ENCODE measurements around the gene SLK.

SLK gene

DNA sequence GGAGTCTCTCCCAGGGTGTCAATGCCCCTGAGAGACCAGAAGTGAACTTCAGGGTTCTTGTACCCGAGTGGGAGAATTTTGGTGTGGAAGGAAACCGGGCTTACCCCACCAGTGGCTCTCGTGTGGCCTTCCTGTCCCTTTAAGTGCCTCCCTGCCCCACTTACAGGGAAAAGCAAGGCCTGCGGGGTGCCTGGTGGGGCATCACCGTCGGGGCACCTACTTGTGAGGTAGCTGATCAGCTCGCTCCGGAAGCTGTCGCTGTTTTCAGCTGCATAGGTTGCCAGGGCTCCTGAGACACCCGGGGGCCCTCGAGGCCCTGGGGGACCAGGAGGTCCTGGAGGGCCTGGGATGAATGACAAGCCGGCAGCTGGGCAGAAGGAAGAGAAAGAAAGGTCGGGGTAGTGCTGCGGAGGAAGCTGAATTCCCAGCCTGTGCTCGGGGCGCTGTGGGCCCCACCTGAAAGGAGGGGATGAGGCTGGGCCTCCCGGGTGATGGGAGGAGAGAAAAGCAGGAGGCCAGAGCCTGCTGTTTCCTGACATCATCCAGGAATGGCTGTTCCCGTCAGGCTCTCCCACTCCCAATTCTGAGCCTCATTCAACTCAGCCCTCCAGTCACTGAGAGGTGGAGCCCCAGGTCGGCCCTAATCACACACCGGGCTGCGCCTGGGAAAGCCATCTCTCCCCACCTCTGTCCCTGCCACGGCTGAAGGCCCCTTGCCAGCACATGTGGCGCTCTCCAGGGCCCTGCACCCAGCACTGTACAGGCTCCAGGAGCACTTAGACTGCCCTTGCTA is 67.7 kb downstream of the SLK start:
- no peak for DNase-seq

DNA sequence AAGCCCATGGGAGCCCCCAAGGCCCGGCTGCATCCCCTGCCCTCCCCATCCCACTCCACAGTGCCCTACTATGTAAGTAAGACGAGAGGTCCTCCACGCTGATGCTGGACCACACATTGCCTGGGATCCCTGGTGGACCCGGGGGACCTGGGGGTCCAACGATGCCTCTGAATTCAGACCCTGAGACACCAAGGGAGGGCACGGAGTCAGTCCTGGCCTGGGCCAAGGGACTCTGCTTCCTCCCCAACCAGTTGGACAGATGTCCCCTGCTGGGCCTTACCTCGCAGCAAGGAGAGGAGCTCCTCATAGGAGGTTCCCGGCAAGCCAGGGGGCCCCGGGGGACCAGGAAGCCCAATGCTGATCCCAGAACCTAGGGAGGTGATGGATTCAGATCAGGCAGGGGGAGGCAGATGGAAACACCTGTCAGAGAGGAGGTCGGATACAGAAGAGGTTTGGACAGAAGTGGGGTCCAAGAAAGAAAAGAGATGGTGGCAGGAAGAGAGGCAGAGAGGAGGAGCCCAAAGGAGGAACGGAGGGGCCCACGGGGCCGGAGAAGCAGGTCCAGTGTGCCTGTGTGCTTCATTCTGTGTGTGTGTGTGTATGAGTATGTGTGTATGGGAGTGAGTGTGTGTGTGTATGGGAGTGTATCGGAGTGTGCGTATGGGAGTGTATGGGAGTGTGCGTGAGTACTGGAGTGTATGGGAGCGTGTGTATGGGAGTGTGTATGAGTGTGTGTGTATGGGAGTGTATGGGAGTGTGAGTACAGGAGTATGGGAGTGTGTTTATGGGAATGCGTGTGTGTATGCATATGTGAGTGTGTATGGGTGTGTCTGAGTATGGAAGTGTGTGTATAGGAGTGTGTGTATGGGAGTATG is 68.5 kb downstream of the SLK start:
- DNase-seq, result no peak

GRCh38 chr10:104036069-104036384 is 69.1 kb downstream of the SLK start:
- no peak for DNase-seq

DNA sequence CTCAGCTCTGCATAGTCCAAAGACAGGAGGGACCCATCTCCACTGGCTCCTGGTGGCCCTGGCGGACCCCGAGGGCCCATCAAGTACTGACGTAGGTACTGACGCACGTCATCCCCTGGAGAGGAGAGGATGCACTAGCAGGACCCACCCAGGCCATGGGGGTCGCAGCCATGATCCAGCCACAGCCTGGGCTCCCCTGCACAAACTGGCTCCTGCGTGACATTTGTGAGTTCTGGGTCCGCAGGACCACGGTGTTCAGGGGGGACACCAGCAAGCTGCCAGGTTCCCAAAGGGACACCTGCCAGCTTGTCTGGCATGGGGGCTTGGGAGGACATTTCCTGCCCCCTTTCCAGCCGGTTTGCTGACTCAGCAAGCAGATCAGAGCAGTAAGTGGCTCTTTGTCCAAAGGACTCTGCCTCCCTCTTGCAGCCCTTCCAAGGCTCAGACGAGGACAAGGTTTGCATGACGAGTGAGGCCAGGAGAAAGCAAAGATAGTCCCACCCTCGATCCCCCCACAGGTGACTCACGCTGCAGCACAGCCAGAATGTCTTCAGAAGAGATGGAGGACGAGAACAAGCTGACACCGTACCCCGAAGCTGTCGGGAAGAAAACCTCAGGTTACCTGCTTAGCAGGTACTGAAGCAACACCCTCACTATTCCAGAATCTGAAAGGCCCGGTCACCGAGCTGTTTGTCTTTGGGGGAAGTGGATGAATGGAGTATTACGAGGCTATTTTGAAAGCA is 69.7 kb downstream of the SLK start:
- DNase-seq, result no peak

DNA sequence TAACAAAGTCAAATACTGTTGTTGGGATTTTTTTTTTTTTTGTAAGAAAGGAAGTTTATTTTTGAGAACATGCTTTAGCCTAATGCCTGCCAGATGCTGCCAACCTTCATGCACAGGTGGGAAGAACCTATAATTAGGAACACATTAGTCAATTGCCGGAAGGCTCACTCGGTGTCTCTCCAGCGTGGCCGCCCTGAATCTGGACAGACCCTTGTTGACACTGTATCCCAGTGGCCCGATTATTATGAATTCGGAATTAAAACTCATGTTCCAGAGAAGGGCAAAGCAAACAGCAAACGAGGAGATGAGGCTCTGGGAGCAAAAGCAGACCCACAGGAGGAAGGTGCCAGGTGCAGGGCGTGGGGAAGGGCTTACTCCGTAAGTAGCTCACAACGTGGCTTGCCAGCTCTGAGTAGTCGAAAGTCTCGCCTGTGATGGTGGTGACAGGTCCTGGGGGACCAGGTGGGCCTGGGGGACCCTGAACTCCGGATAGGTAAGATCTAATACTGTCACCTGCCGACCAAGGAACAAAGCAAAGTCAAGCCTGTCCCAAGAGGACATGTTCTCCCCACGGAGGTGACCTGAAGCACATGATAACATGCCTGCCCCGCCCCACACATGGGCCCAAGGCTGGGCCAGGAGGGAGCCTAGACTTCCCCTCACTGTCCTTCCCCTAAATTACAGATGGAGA is 70.5 kb downstream of the SLK start:
- DNase-seq, result no peak

DNA sequence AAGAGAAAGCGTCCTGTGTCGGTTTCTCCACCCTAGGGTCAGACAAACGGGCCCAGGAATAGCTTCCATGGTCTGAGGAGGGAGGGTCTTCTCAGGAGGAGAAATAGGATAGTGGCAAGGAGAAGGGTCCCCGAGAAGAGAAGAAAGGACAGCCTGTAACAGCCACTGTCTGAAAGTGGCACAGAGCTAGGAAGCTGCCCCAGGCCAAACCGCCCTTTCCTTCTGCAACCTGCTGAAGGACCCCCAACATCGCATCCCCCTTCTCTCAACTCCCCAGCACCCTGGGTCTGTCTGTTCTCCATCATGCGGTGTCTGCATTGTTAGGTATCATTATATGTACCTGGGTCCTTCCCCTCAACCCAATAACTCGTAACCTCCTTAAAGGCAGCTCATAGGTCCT is 71.6 kb downstream of the SLK start:
- DNase-seq, result no peak

DNA sequence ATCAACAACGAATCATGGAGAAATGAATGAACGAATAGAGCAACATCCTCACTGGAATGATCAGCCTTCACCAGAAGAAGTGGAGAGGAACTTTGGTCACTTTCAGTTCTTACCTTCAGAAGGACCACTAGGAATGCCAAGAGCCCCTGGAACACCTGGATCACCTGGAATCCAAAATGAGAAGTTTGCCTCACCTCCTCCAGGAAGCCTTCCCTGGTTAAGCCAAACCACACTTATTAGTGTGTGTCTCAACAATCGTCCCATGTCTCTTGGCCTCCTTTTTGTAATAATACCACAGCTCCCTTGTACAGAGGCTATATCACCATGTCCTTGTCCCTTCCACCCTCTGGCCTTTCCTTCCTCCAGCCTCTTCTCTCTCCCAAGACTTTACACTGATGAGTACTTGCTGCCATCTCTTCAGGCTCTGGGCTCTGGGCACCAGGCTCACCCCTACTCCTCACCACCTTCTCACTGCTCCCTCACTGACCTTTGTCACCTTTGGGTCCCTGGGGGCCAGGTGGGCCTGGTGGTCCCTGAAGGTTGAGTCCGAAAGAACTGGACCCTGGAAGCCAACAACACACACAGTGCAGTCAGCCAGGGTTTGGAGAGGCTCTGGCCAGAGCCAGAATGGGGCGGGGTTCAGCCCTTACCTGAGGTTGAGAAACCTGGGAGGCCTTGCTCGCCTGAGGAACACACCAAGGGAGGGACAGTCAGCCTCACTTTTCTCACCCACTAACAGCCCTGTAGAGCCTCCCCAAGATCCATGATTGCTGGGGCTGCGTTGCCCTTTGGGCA is 72.2 kb downstream of the SLK start:
- no peak for DNase-seq

DNA sequence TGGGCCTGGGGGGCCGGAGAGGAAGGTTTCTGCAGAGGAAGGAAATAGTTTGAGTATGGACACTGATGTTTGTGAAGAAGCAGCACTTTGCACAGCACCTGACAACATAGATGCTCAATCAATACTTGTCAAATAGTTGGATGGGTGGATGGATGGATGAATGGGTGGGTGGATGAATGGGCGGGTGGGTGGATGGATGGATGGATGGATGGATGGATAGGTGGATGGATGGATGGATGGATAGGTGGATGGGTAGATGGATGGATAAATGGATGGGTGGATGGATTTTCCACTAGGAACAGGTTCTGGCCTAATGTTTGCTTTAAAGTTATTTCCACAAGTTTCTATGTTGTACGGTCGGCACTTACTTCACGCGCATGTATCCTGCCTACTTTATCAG is 73.4 kb downstream of the SLK start:
- no peak for DNase-seq

DNA sequence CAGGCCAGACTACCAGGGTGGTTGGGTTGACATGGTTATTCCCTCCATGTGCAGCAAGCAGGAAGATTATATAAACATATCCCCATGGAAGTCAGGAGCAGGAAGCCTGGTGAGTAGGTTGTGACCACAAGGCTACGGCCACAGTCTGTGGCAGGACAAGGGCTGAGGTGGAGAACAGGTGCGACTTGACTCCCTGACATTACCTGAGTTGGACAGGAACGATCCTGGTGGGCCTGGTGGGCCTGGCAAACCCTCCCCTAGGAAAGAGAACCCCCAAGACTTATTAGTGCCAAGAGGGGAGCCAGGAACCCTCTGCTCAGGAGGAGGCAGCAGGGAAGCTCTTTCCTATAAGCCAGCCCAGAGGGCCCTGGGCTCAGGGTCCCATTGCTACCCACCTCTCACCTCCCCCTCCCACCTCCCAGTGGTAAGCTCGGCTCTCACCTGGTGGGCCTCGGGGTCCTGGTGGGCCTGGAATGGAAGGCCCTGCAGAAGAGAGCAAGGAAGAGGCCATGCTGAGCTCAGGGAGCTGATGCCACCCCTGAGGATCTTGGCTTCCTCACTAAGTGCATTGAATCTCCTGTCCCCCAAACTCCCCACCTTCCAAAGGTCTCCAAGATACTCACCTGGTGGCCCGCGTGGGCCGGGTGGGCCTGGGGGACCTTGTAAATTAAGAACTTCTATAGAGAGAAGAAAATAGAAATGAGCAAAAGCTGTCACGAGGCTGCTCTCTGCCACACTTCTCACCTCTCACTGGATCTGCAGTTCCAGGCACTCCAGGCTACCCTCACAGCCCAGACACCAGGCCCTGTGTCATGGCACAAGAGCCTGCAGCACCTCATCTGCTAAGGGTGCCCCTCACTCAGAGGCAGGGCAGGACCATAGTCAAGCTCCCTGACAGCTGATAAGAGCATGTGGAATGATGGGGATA is 74.2 kb downstream of the SLK start:
- no peak for DNase-seq

DNA sequence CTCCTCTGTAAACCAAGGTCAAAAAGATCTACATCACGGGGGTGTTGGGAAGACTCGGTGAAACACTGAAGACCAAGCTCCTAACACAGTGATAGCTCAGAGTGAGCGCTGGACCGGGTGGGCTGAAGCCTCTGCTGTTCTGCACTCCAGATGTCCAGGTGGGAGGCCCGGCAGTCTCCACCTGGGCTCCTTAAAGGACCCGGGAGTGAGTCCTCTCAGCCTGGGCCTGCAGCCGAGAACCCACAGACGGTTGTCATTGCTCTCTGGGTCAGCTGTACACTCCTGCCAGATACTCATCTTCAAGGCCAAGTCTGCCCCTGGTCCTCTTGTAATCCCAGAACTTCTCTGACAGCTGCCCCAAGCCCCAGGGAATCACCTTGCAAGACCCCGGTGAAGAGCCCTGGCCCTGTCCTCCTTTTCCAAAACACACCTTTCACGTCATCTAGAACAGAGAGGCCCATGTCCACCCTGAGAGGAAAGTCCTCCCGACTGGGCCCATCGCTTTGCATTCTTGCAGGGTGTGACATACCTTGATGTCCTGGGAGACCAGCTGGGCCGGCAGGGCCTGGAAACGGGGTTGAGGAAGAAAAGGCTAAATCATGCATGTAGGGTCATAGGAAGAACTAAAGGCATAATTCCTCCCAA is 75.1 kb downstream of the SLK start:
- no peak for DNase-seq

- DNase-seq, result no peak
Measured at GRCh38 chr10:104043185-104043830, 76.4 kb downstream of the SLK start.

- no peak for DNase-seq
Measured at GRCh38 chr10:104043854-104044253, 76.9 kb downstream of the SLK start.

- DNase-seq, result no peak
Measured at GRCh38 chr10:104045151-104046089, 78.5 kb downstream of the SLK start.

DNA sequence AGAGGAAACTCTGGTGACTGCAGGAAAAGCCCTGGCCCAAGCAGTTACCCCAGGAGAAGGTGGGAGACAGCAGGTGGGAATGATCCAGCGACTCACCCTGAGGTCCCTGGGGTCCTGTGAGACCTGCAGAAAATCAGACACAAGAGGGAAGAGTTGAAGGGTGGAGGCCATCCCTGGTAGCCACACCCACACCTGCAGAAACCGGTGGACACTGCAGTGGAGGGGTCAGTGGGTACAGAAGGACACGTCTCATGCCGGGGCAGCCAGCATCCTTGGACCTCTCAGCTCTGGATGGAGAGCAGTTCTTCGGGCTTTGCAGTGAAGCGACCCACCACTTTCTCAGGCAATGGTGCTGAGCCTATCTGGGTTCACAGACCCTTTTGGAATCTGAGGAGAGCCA is 79.7 kb downstream of the SLK start:
- no peak for DNase-seq

DNA sequence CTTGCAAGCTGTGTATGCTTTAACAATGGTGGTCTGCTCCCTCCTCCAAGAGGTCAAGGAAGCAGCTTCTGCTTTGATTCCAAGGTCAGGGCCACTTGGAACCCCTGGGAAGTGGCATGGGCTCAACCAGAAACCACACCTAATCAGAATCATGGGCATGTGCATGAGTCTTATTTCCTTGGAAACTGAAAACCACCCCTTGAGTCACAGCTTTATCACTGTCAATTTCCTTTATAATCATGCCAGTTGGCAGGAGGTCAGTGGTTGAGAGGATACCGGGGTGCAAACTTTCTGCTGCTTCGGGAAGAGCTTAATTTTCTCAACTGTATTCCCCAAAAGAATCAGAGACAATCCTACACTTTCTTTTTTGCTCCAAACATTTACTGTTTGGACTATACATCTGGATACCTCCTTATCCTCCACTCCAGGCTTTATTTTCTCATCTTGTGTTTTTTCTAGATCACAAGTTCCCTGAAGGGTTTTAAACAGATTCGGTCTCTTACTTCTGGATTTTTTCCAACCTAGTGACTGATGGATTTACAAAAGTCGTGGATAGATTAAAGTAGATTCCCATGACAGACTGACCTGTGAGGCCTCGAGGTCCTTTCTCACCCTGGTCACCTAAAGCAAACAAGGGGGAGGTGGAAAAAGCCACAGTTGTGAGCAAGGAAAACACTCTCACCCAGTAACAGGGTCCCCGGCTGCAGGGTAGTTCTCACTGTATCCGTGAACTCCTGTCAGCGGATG is 82.7 kb downstream of the SLK start:
- no peak for DNase-seq

DNA sequence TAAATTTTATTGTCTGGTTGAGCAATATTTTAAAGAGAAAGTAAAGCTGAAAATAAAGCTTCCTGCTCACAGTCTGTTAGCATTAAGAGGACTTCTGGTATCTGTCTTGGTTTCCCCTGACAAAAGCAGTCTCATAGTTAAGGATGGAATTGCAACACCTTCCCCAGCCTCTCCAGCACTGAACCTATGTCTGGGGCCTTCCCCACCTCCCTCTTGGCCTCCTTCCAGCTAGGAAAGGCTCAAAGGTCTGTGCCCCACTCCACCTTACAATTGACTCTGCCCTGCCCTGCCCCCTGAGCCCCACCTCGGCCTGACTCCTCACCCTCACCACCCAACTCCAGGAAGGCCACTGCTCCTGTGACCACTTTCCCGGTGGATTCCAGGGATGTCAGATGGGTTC is 85.5 kb downstream of the SLK start:
- DNase-seq, result no peak

GRCh38 chr10:104053201-104053600 is 86.3 kb downstream of the SLK start:
- DNase-seq, result no peak

DNA sequence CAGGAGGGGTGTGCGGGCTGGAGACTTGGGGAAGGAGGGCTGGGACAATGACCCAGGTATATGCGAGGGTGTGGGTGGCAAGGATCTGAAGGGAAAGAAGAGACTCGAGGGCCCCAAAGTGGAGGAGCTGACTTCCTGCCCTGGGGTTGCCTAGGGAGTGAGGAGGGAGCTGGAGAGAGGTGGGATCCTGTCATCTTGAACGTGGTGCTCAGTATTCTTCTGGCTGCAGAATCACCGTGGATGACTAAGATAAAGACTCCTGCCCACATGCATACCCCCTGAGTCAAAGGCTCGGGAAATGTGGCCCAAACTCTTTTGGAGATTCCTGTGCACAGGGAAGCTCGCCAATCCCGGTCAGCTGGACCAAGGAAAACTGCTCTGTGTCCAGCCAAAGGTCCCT is 87.5 kb downstream of the SLK start:
- no peak for DNase-seq

Data from GF-D8 (cell line).